C4-2B (cell line): ENCODE measurements around the gene SORL1.

Source experiments
- H3K27ac ChIP-seq: fragments of 450-650 bp; 2 replicates; pipeline ENCODE4 v1.5.1; 2017
- CTCF ChIP-seq: fragments of 450-650 bp; conservative IDR thresholded peaks from 2 replicates; pipeline ENCODE4 v1.5.1; 2017; ENCODE audit warnings: mild to moderate bottlenecking
- ZFX ChIP-seq: fragments of 450-650 bp; IDR thresholded peaks from 2 replicates; pipeline ENCODE4 v1.6.1; 2017

The SORL1 gene

DNA sequence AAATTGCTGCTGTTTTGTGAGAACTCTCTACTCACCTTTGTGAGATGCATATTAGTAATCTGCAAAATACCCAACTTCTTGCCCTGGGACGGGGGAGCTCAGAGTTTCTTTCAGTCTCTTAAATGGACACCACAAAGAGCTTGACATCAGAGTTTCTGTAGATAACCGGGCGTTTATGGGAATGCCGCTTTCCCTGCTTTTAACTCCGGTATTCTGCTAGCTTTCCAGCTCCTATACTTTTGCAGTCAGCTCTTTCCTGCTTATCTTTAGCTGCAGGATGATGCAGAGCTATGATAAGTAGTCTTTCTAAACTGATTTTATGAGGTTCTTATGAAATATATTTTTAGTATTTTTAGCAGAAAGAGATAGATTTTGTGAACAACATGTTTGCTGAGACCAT is 155.2 kb downstream of the SORL1 start:
- H3K27ac ChIP-seq: no peak overlapping the region
- TF ChIP-seq ZFX (no peak), CTCF (no peak)

- TF ChIP-seq ZFX (no peak), CTCF (no peak)
Observed at GRCh38 chr11:121608545-121609098, 156.5 kb downstream of the SORL1 start.

DNA sequence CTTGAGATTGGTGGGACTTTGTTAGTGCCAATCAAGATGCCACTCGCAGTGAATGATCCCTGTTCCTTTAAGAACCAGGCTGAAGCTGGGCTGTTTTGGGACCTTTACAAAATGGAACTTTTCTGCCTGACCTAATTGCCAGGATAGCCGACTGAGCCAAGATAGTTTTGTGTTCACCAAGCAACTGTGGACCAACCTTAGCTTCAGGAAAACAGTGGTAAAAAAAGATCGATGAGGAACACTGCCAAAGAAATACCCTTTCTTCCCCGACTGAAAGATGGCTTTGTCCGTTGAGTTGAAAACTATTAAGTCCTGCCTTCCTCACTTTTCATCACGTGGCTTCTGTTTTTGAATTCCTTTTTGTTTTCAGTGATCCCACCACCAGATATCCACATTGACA is 158.6 kb downstream of the SORL1 start:
- H3K27ac ChIP-seq: no peak overlapping the region
- TF ChIP-seq ZFX: no peak
- TF ChIP-seq CTCF: no peak

More at GRCh38 chr11:121608545-121609098, 156.5 kb downstream of the SORL1 start:
- no peak overlapping the region for H3K27ac ChIP-seq

- H3K27ac ChIP-seq: no peak overlapping the region
- TF ChIP-seq ZFX: no peak
- TF ChIP-seq CTCF: no peak
Observed at GRCh38 chr11:121611242-121611641, 159.1 kb downstream of the SORL1 start.

DNA sequence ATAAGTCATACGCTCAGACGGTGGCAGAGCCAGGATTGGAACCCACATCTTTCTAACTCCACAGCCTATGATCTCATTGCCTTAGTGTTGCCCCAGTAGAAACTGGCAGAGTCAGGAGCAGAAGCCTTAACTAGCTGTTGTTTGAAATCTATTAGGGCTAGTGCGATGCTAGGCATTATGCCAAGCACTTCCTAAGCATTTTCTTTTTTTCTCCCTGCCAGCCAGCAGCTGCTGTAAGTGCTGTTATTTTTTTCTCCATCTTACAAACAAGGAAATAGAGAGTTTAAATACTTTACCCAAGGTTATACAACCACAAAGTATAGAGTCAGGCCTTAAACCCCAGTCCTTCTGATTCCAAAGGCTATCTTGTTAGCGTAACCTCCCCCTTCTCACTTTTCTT is 161.6 kb downstream of the SORL1 start:
- H3K27ac ChIP-seq: no peak overlapping the region

GRCh38 chr11:121614636-121615240 is 162.6 kb downstream of the SORL1 start:
- no peak overlapping the region for H3K27ac ChIP-seq
- TF ChIP-seq ZFX (no peak), CTCF (no peak)

More for the DNA sequence above, 161.6 kb downstream of the SORL1 start:
- no peak for TF ChIP-seq CTCF
- TF ChIP-seq ZFX: no peak

- TF ChIP-seq CTCF: no peak
- no peak for TF ChIP-seq ZFX
- no peak overlapping the region for H3K27ac ChIP-seq
Observed at GRCh38 chr11:121615501-121615900, 163.4 kb downstream of the SORL1 start.
